ENCODE results near the gene ATP8A2.

The ATP8A2 gene

DNA sequence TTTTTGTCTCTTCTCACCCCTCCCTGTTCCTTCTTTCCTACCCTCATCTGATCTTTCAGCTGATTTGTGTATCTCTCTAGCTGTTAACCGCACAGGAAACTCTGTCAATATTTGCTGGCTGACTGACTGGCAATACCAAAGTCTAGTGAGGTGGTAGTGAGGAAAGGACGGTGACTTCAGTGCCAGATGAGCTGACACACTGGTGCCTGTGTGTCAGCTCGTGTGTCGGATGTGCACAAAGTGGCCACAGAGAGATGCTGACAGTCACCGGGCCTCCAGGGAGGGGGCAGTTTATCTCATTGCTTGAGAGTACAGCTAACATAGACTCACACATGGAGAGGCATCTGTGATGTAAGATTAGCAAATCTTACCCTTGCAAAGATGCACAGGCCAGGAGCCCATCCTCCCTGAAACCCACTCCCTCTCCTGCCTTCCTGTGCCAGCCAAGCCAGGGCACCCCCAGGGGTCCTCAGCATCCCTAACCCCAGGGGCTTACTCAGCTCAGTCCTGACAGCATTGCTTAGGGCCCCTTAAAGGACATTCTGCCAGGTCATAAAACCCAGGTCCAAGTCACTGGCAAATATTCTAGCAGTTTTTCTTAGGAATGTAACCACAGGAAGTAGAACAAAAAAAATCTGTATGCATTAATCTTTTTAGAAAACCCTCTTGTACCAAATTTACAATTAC lies 599.8 kb downstream of the ATP8A2 start:
- DNase-seq (ENCODE audit: low spot score), result no peak

GRCh38 chr13:25973085-25973484 lies 601.3 kb downstream of the ATP8A2 start:
- DNase-seq (ENCODE audit: low spot score), result peak; percentile 80

GRCh38 chr13:25973576-25973975 lies 601.8 kb downstream of the ATP8A2 start:
- peak; percentile 91 for DNase-seq (ENCODE audit: low spot score)

GRCh38 chr13:25977216-25977615 lies 605.4 kb downstream of the ATP8A2 start:
- DNase-seq (ENCODE audit: low spot score), result peak; percentile 74

DNA sequence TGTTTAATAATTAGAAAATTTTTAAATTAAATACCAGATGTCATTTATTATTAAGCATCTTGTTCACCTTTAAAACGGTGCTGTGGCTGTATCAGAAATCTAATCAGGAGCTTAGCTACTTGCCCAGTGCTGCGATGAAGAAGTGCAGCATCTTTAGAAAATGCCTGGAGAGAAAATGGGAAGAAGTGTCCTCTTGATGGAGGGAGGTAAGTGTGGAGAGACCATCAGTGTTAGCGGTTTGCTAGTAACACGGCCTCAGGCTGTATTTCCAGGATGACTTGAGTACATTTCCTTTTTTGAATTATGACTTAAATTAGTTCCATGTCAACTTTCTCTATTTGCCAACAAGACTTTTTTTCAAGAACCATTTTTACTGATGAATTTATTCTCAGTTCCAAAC lies 605.9 kb downstream of the ATP8A2 start:
- DNase-seq (ENCODE audit: low spot score), result no peak

GRCh38 chr13:25978961-25979360 lies 607.2 kb downstream of the ATP8A2 start:
- no peak for DNase-seq (ENCODE audit: low spot score)

GRCh38 chr13:25979371-25979770 lies 607.6 kb downstream of the ATP8A2 start:
- no peak for DNase-seq (ENCODE audit: low spot score)

- peak; percentile 46 for DNase-seq (ENCODE audit: low spot score)
These were observed 608.5 kb downstream of the ATP8A2 start for GRCh38 chr13:25980255-25980654.

- no peak for DNase-seq (ENCODE audit: low spot score)
These were observed 609.3 kb downstream of the ATP8A2 start for GRCh38 chr13:25981060-25981459.

DNA sequence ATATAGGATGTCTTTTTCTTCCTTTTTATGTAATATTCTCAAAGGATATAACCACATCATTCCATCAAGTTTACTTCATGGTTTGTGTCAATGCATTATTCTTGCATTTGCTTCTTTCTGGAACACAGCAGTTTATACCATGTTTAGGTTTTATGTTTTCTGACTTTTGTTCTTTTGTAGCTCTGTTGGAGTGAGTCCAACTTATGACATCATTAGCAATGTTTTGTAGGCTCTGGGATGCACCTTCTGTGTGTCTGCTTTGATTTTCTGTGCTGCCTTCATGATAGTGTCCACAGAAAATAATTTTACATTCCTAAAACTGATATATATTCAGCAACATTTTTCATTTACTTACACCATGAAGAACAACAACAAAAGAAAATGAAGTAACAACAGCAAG lies 611.1 kb downstream of the ATP8A2 start:
- no peak for DNase-seq (ENCODE audit: low spot score)

GRCh38 chr13:25987987-25988386 lies 616.2 kb downstream of the ATP8A2 start:
- no peak for DNase-seq (ENCODE audit: low spot score)

- DNase-seq (ENCODE audit: low spot score), result no peak
These were observed 616.9 kb downstream of the ATP8A2 start for GRCh38 chr13:25988661-25989060.

GRCh38 chr13:25990801-25991200 lies 619.0 kb downstream of the ATP8A2 start:
- no peak for DNase-seq (ENCODE audit: low spot score)

DNA sequence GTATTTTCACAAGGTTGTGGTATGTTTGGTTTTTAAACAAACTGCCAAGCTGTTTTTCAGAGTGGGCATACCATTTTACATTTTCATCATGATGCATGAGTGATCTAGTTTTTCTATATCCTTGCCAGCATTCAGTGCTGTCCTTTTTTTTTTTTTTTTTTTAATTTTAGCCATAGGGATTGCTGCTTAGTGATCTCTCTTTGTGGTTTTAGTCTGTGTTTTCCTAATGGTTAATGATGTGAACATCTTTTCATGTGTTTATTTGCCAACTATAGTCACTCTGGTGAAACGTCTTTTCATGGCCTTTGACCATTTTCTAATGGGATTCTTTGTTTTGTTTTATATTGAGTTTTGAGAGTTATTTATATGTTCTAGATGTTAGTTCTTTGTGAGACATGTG lies 620.3 kb downstream of the ATP8A2 start:
- DNase-seq (ENCODE audit: low spot score), result no peak

DNA sequence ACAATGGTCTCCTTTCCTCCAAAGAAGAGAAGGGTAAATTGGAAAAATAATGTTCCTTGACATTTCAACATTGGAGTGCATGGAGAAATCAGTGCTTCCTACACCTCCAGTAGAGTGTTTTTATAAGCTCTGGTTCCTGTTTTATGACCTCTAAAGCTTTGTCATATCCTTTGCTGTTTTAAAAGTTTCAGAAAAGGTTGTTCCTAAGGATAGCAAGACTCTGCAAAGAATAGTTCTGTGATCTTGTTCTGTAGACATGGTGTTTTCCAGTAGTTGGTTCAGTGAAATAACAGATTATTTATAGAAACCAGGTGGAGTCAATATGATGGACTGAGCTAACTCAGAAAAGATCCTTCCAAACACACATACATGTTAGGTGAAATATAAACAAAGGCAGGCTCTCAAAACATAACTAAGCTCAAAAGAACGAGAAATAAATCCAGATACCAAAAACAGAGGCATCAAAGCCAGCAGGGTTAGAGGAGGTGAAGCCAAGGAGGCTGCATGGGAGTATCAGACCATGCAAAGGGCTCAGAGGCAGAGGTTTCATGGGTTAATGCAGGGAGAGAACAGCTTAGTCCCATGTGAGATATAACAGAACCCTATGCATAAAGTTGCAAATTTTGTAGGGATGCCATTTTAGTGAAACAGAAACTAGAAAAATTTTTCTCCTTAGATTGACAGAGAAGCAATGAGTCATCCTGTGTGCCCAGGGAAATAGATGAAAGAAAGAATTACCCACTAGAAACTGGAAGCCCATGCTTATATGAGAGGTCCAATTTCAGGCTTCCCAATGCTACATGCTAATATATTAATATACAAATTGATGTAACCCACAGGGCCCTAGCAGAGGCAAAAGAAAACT lies 635.7 kb downstream of the ATP8A2 start:
- DNase-seq (ENCODE audit: low spot score), result peak; percentile 34

DNA sequence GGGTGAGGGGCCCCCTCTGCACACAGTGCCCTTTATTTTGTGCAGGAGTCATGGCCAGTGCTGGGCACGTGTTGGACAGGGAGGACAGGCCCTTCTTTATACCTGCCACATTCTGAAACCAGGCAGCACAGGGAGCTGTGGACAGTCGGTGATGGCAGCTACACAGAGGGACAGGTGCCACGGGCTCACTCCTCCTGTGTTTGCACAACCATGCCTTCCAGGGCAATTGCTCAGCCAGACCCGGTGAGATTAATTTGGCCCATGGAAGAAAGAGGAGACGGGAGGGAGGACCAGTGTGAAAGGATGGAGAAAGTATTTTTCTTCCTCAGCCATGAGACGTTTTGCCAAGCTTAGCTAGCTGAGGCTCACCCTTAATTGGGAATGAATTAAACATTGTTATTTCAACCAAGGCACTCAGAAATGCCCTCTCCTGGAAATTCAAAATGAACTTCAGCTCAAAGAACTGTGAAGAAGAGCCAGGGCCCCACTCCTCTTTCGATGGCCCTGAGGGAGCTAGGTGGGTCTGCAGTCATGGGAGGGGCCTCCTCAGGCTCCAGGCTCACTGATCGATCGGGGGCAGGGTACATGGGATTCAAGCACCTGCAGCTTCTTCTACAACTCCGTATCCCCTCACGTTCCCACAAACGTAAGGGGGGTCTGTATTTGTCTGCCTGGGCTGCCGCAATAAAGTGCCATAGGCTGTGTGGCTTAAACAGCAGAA lies 638.9 kb downstream of the ATP8A2 start:
- no peak for DNase-seq (ENCODE audit: low spot score)

DNA sequence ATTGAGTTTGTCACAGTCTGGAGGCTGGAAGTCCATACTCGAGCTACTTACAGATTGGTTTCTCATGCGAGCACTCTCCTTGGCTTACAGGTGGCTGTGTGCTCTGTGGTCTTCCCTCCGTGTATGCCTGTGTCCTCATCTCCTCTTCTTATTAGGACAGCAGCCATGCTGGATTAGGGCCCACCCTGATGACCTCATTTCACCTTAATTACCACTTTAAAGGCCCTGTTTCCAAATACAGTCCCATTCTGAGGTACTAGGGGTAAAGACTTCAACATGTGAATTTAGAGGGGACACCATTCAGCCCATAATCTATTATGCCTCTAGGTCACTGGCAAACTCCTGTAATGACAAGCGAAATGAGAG lies 639.4 kb downstream of the ATP8A2 start:
- no peak for DNase-seq (ENCODE audit: low spot score)

DNA sequence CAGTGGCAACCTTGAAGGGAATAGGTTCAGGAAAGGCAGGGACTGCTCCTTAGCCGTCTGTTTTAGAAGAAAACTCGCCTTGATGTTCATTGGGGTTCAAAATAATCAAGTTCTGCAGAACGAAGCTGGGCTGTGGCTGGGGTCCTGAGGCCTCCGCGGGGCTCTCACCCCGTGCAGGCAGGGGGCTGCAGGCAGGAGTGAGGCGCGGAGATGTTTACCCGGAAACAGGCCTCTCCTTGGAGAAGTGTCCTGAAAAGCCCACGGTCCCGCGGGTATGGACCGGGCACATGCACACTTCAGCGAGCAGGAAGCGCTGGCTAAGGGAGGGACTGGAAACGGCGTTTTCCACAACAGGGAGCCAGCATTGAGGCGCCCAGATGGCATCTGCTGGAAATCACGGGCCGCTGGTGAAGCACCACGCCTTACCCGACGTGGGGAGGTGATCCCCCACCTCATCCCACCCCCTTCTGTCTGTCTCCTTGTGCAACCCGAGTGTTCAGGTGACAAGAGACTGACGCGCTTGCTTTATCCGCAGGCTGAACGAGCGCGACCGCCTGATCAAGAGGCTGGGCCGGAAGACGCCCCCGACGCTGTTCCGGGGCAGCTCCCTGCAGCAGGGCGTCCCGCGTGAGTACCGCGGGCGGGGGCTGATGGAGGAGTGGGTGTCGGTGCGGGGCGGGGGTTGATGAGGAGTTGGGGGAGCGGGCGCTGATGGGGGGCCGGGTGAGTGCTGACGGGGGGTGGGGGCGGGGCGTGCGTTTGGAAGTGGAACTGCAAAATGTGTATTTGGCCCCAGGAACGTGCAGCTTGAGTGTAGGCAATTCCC lies 640.4 kb downstream of the ATP8A2 start:
- DNase-seq (ENCODE audit: low spot score), result no peak

DNA sequence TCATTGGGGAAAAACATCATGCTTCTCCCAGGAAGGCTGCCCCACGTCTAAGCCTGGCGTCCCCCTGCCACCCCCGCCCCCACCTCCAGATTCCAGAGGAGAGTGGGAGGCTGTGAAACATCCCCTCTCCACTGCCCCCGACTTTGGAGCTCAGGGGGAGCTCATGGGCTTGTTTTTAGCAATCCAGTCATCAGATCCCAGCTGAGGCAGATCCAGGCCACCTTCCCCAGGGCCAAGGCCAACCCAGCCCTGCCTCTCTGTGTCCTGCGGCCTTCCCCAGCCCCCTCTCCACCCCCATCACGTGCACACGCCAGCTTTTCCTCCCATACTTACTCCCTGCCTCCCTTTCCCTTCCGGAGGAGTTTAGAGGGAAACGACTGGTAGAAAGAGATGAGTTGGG lies 641.2 kb downstream of the ATP8A2 start:
- no peak for DNase-seq (ENCODE audit: low spot score)

- DNase-seq (ENCODE audit: low spot score), result no peak
These were observed 643.7 kb downstream of the ATP8A2 start for GRCh38 chr13:26015271-26016125.

DNA sequence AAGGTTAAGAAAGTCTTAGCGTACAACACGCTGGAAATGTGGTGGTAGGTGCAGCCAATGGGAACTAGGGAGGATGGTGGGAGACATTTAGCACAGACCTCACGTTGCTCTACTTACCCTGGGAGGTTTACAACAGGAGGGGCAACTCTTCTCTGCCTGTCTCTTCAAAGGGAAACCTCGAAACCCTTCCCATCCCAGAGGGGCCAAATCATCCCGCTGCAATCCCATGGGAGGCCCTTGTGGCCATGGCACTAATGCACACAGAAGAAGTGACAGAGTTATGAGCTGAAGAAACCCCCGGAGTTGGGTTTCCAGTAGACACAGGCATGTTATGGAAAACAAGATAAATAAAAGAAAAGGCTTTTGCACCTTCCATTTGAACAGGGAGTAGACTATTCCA lies 644.4 kb downstream of the ATP8A2 start:
- DNase-seq (ENCODE audit: low spot score), result no peak

Data from SW480 (cell line).